ENCODE data around the gene CWF19L2. TPM values are rescaled to one million over a fixed set of nuclear protein-coding genes. Genes with fewer than 3 reads are reported as not detected.

CWF19L2 gene
- total RNA-seq, 1 donor, result 10.9 TPM

DNA sequence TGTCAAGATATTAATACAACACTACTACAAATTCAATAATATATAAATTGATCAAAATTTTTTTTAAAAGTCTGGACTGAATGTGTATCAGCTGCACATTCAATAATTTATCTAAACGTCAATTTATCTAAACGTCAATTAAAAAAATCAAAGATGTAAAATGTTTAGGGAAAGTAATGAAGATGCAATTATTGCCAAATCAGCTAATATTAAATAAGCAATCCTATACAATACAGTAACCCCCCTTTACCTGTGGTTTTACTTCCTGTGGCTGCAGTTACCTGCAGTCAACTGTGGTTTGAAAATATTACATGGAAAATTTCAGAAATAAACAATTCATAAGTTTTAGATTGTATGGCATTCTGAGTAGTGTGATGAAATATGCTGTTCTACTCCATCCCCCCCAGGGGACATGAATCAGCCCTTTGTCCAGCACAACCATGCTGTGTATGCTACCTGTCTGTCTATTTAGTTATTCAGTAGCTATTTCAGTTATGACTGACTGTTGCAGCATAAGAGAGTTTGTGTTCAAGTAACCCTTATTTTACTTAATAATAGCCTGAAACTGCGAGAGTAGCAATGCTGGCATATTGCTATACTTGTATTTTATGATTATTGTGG, 72.2 kb downstream of the CWF19L2 start:
- no peaks in the 10 kb centered on the region for H3K9me3 ChIP-seq (ENCODE audit: low read depth, low read length)
- peak; percentile 43 for DNase-seq (ENCODE audit: insufficient read length, low spot score, missing footprints)
- H3K36me3 ChIP-seq (ENCODE audit: insufficient read depth, low read length), result no peaks in the 10 kb centered on the region
- no peak overlapping the region for H3K27ac ChIP-seq (ENCODE audit: low read depth, low read length)
- no peak overlapping the region for H3K4me2 ChIP-seq (ENCODE audit: insufficient read depth, low read length)
- H3K4me1 ChIP-seq (ENCODE audit: insufficient read depth, low read length), result peaks cover 7% of the 10 kb centered on the region
- TF ChIP-seq, protein P1, sequence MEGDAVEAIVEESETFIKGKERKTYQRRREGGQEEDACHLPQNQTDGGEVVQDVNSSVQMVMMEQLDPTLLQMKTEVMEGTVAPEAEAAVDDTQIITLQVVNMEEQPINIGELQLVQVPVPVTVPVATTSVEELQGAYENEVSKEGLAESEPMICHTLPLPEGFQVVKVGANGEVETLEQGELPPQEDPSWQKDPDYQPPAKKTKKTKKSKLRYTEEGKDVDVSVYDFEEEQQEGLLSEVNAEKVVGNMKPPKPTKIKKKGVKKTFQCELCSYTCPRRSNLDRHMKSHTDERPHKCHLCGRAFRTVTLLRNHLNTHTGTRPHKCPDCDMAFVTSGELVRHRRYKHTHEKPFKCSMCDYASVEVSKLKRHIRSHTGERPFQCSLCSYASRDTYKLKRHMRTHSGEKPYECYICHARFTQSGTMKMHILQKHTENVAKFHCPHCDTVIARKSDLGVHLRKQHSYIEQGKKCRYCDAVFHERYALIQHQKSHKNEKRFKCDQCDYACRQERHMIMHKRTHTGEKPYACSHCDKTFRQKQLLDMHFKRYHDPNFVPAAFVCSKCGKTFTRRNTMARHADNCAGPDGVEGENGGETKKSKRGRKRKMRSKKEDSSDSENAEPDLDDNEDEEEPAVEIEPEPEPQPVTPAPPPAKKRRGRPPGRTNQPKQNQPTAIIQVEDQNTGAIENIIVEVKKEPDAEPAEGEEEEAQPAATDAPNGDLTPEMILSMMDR (IDR thresholded peaks at IDR 0.05; ENCODE audit: extremely low read depth, low read depth, low read length), result no peak
- no peaks in the 10 kb centered on the region for H4K20me1 ChIP-seq (ENCODE audit: insufficient read depth, low read length)
- no peaks in the 10 kb centered on the region for H3K27me3 ChIP-seq (ENCODE audit: insufficient read depth, low read length)
- H2AFZ ChIP-seq (ENCODE audit: low read length), result no peak overlapping the region
- no peaks in the 10 kb centered on the region for H3K79me2 ChIP-seq (ENCODE audit: insufficient read depth, low read length)
- H3K4me3 ChIP-seq (ENCODE audit: insufficient read depth, low read length), result no peak overlapping the region

- H3K27me3 ChIP-seq (ENCODE audit: insufficient read depth, low read length), result no peaks in the 10 kb centered on the region
- no peak overlapping the region for H2AFZ ChIP-seq (ENCODE audit: low read length)
- no peaks in the 10 kb centered on the region for H3K36me3 ChIP-seq (ENCODE audit: insufficient read depth, low read length)
- H3K4me1 ChIP-seq (ENCODE audit: insufficient read depth, low read length), result peaks cover 7% of the 10 kb centered on the region
- no peaks in the 10 kb centered on the region for H4K20me1 ChIP-seq (ENCODE audit: insufficient read depth, low read length)
- H3K27ac ChIP-seq (ENCODE audit: low read depth, low read length), result no peak overlapping the region
- H3K4me2 ChIP-seq (ENCODE audit: insufficient read depth, low read length), result no peak overlapping the region
- TF ChIP-seq, protein P1 (IDR thresholded peaks at IDR 0.05; ENCODE audit: extremely low read depth, low read depth, low read length), result no peak
- no peaks in the 10 kb centered on the region for H3K79me2 ChIP-seq (ENCODE audit: insufficient read depth, low read length)
- DNase-seq (ENCODE audit: insufficient read length, low spot score, missing footprints), result no peak
- H3K4me3 ChIP-seq (ENCODE audit: insufficient read depth, low read length), result no peak overlapping the region
- no peaks in the 10 kb centered on the region for H3K9me3 ChIP-seq (ENCODE audit: low read depth, low read length)
These were observed 73.3 kb downstream of the CWF19L2 start for GRCh38 chr11:107384144-107384852.

DNA sequence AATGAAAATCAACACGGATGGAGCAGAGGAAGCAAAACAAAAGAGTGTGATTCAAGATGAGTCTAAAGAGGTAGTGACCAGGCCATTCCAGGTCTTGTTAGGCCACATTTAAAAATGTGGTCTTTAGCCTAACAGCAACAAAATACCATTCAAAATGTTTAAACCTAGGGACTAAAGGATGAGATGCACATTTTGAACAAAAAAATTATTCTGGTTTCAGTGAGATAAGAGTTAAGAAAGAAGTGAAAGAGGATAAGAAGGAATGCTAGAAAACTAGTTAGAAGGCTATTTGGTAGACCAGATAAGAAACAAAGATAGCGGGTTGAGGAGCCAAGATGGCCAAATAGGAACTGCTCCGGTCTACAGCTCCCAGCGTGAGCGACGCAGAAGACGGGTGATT, 85.2 kb downstream of the CWF19L2 start:
- Histone ChIP-seq H2AFZ (ENCODE audit: low read length) (no peak overlapping the region), H3K4me1 (ENCODE audit: insufficient read depth, low read length) (no peaks in the 10 kb centered on the region), H3K9me3 (ENCODE audit: low read depth, low read length) (no peaks in the 10 kb centered on the region), H3K4me2 (ENCODE audit: insufficient read depth, low read length) (no peak overlapping the region), H3K4me3 (ENCODE audit: insufficient read depth, low read length) (no peak overlapping the region), H4K20me1 (ENCODE audit: insufficient read depth, low read length) (no peaks in the 10 kb centered on the region), H3K36me3 (ENCODE audit: insufficient read depth, low read length) (no peaks in the 10 kb centered on the region), H3K79me2 (ENCODE audit: insufficient read depth, low read length) (no peaks in the 10 kb centered on the region), H3K27ac (ENCODE audit: low read depth, low read length) (no peak overlapping the region), H3K27me3 (ENCODE audit: insufficient read depth, low read length) (no peaks in the 10 kb centered on the region)
- TF ChIP-seq, protein P1 (IDR thresholded peaks at IDR 0.05; ENCODE audit: extremely low read depth, low read depth, low read length), result no peak
- DNase-seq (ENCODE audit: insufficient read length, low spot score, missing footprints), result no peak

GRCh38 chr11:107370390-107370789, 87.2 kb downstream of the CWF19L2 start:
- H3K27me3 ChIP-seq (ENCODE audit: insufficient read depth, low read length), result no peaks in the 10 kb centered on the region
- no peak overlapping the region for H3K4me2 ChIP-seq (ENCODE audit: insufficient read depth, low read length)
- TF ChIP-seq, protein P1 (IDR thresholded peaks at IDR 0.05; ENCODE audit: extremely low read depth, low read depth, low read length), result no peak
- no peaks in the 10 kb centered on the region for H4K20me1 ChIP-seq (ENCODE audit: insufficient read depth, low read length)
- no peak overlapping the region for H3K4me3 ChIP-seq (ENCODE audit: insufficient read depth, low read length)
- no peak overlapping the region for H3K27ac ChIP-seq (ENCODE audit: low read depth, low read length)
- DNase-seq (ENCODE audit: insufficient read length, low spot score, missing footprints), result no peak
- no peaks in the 10 kb centered on the region for H3K36me3 ChIP-seq (ENCODE audit: insufficient read depth, low read length)
- H3K9me3 ChIP-seq (ENCODE audit: low read depth, low read length), result no peaks in the 10 kb centered on the region
- no peaks in the 10 kb centered on the region for H3K4me1 ChIP-seq (ENCODE audit: insufficient read depth, low read length)
- H3K79me2 ChIP-seq (ENCODE audit: insufficient read depth, low read length), result no peaks in the 10 kb centered on the region
- no peak overlapping the region for H2AFZ ChIP-seq (ENCODE audit: low read length)
